ENCODE data around the gene EGFL7. TPM values are rescaled to one million over a fixed set of nuclear protein-coding genes. Genes with fewer than 3 reads are reported as not detected.

EGFL7 gene
- total RNA-seq, 2 donors from 2014 or later: 31.5 to 34.0 TPM

GRCh38 chr9:136614967-136615623 lies 47.6 kb upstream of the EGFL7 start:
- peak; percentile 86 for DNase-seq
- no peaks in the 10 kb centered on the region for H3K4me1 ChIP-seq (ENCODE audit: control insufficient read depth, insufficient read depth, low read length)
- no peaks in the 10 kb centered on the region for H3K9me3 Mint-ChIP-seq
- 81 to 88% methylated on average over 20 to 25 of the region's 25 CpGs for WGBS, 2 experiments (ENCODE audit: insufficient coverage in 1 of 2, insufficient read length in 1 of 2)
- H3K9ac ChIP-seq (ENCODE audit: extremely low read depth, low read length, poor library complexity, severe bottlenecking): no peak overlapping the region
- H3K27me3 ChIP-seq (ENCODE audit: control insufficient read depth, insufficient read depth, low read length, poor library complexity, severe bottlenecking): no peaks in the 10 kb centered on the region
- no peaks in the 10 kb centered on the region for H3K27me3 Mint-ChIP-seq (ENCODE audit: insufficient read depth)
- peak; percentile 59 for TF ChIP-seq CTCF (conservative IDR thresholded peaks at IDR 0.05)
- H3K4me1 Mint-ChIP-seq: no peaks in the 10 kb centered on the region
- H3K27ac ChIP-seq (ENCODE audit: low read depth, low read length): no peak overlapping the region
- no peak overlapping the region for H3K4me3 ChIP-seq (ENCODE audit: low read length)
- no peaks in the 10 kb centered on the region for H3K36me3 Mint-ChIP-seq (ENCODE audit: low read depth)
- no peak overlapping the region for H3K4me3 Mint-ChIP-seq
- no peaks in the 10 kb centered on the region for H3K36me3 ChIP-seq (ENCODE audit: control insufficient read depth, insufficient read depth, low read length)
- no peaks in the 10 kb centered on the region for H3K9me3 ChIP-seq (ENCODE audit: control insufficient read depth, low read length)
- H3K27ac Mint-ChIP-seq: no peak overlapping the region

GRCh38 chr9:136615631-136616306 lies 46.9 kb upstream of the EGFL7 start:
- no peaks in the 10 kb centered on the region for H3K4me1 ChIP-seq (ENCODE audit: control insufficient read depth, insufficient read depth, low read length)
- Mint-ChIP-seq H3K27ac (no peak overlapping the region), H3K4me1 (no peaks in the 10 kb centered on the region), H3K36me3 (ENCODE audit: low read depth) (no peaks in the 10 kb centered on the region), H3K9me3 (no peaks in the 10 kb centered on the region), H3K4me3 (no peak overlapping the region), H3K27me3 (ENCODE audit: insufficient read depth) (no peaks in the 10 kb centered on the region)
- no peaks in the 10 kb centered on the region for H3K9me3 ChIP-seq (ENCODE audit: control insufficient read depth, low read length)
- H3K27me3 ChIP-seq (ENCODE audit: control insufficient read depth, insufficient read depth, low read length, poor library complexity, severe bottlenecking): no peaks in the 10 kb centered on the region
- H3K27ac ChIP-seq (ENCODE audit: low read depth, low read length): no peak overlapping the region
- H3K9ac ChIP-seq (ENCODE audit: extremely low read depth, low read length, poor library complexity, severe bottlenecking): no peak overlapping the region
- no peak overlapping the region for H3K4me3 ChIP-seq (ENCODE audit: low read length)
- DNase-seq: no peak
- 89% methylated on average over 10 to 17 of the region's 17 CpGs for WGBS, 2 experiments (ENCODE audit: insufficient coverage in 1 of 2, insufficient read length in 1 of 2)
- TF ChIP-seq CTCF (conservative IDR thresholded peaks at IDR 0.05): no peak
- no peaks in the 10 kb centered on the region for H3K36me3 ChIP-seq (ENCODE audit: control insufficient read depth, insufficient read depth, low read length)

GRCh38 chr9:136616307-136616635 lies 46.4 kb upstream of the EGFL7 start:
- Mint-ChIP-seq H3K4me1 (no peaks in the 10 kb centered on the region), H3K27ac (no peak overlapping the region)
- TF ChIP-seq CTCF (conservative IDR thresholded peaks at IDR 0.05): no peak

More at GRCh38 chr9:136616307-136616635, 46.4 kb upstream of the EGFL7 start:
- no peaks in the 10 kb centered on the region for H3K9me3 Mint-ChIP-seq
- no peak overlapping the region for H3K4me3 ChIP-seq (ENCODE audit: low read length)
- 92 to 96% methylated on average over 5 to 12 of the region's 12 CpGs for WGBS, 2 experiments (ENCODE audit: insufficient coverage in 1 of 2, insufficient read length in 1 of 2)
- no peaks in the 10 kb centered on the region for H3K36me3 Mint-ChIP-seq (ENCODE audit: low read depth)
- no peaks in the 10 kb centered on the region for H3K4me1 ChIP-seq (ENCODE audit: control insufficient read depth, insufficient read depth, low read length)
- DNase-seq: no peak
- H3K27me3 ChIP-seq (ENCODE audit: control insufficient read depth, insufficient read depth, low read length, poor library complexity, severe bottlenecking): no peaks in the 10 kb centered on the region
- no peaks in the 10 kb centered on the region for H3K9me3 ChIP-seq (ENCODE audit: control insufficient read depth, low read length)
- H3K27me3 Mint-ChIP-seq (ENCODE audit: insufficient read depth): no peaks in the 10 kb centered on the region
- H3K4me3 Mint-ChIP-seq: no peak overlapping the region
- H3K9ac ChIP-seq (ENCODE audit: extremely low read depth, low read length, poor library complexity, severe bottlenecking): no peak overlapping the region
- H3K27ac ChIP-seq (ENCODE audit: low read depth, low read length): no peak overlapping the region
- no peaks in the 10 kb centered on the region for H3K36me3 ChIP-seq (ENCODE audit: control insufficient read depth, insufficient read depth, low read length)
